Measurements from ENCODE around the gene ANKRD27.

Gene ANKRD27

GRCh38 chr19:32691291-32691951, 16.4 kb upstream of the ANKRD27 start, which contains the start of gene NUDT19:
TSS of gene NUDT19 (plus strand) at chr19:32691821. CDS start at chr19:32691961, 140 bp downstream.
- peak; percentile 81 for DNase-seq (ENCODE audit: insufficient read length, low spot score)
- no peak for FAIRE-seq

- DNase-seq (ENCODE audit: insufficient read length, low spot score) (no peak), FAIRE-seq (no peak)
These were observed 13.3 kb upstream of the ANKRD27 start for GRCh38 chr19:32688311-32688710.

DNA sequence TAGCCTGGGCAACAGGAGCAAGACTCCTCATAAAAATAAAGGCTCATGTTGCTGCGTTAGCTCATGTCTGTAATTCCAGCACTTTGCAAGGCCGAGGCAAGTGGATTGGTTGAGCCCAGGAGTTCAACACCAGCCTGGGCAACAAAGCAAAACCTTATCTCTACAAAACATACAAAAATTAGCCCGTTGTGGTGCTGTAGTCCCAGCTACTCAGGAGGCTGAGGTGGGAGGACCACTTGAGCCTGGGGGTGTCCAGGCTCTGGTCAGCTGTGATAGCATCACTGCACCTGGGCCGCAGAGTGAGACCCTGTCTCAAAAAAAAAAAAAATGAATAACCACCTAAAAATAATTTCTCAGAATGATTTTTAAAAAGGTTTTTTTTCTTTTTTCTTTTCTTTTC, 12.7 kb upstream of the ANKRD27 start:
- FAIRE-seq (no peak), DNase-seq (ENCODE audit: insufficient read length, low spot score) (no peak)

DNA sequence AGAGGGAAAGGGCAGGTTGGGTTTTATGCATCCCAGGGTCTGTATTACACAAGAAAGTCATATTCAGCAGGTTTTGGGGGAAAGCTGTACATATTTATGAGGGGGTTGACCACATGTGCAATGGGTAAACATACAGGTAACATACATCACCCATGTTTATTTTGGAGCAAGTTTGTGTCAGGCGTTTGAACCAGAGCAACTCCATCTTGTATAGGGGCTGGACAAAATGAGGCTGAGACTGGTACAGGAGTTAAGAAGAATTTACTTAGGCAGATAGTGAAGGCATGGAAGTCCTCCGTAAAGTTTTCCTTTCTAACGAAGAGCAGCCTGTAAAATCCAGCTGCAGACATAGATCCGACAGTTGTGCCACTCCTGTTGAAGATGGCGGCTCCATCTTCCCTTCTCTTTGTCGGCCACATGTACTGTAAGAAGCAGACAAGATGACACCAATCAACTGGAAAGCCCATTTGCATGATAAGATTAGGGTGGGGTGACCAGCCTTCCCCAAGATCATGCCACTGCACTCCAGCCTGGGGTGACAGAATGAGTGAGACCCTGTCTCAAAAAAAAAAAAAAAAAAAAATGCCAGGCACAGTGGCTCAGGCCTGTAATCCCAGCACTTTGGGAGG, 12.0 kb upstream of the ANKRD27 start:
- no peak for FAIRE-seq
- no peak for DNase-seq (ENCODE audit: insufficient read length, low spot score)

DNA sequence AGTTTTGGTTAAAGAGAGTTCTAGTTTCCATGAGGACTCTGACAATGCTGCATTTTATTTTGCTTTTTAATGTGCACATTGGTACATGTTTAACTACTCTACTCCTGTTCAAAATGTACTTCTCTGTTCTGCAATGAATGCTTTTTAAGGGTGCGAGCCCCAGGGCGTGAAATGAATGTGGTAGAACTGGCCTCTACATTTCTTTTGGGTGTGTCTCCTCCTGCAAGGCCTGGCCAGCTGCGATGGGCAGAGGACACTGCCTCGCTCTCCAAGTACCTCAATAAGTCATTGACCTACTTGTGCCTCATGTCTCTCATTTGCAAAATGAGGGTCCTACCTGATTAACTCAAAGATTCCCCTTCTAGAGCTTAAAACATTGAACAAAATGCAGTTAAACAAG, 7.3 kb upstream of the ANKRD27 start:
- FAIRE-seq = no peak
- DNase-seq (ENCODE audit: insufficient read length, low spot score) = no peak

GRCh38 chr19:32680986-32681385, 6.0 kb upstream of the ANKRD27 start:
- no peak for FAIRE-seq
- DNase-seq (ENCODE audit: insufficient read length, low spot score) = no peak

DNA sequence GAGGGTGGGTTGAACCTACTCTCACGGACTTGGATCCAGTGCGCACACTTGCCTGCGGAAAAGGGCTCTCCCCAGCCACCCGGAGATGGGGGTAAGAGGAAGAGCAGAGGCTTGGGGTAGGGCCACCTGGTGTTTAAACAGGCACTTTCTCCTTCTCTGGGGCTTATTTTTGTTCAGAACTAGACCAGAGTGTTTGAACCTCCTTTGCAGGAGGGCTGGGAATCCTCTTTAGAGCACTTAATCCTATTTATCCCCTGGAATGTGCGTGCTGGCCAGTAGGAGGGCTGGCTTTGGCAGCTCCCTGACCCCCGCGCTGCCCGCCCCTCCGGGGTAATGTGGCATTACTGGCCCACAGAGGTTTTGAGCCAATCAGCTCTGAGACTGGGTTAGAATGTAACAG, 2.7 kb upstream of the ANKRD27 start:
- no peak for FAIRE-seq

GRCh38 chr19:32676895-32677359, 1.9 kb upstream of the ANKRD27 start:
- DNase-seq (ENCODE audit: insufficient read length, low spot score) (no peak), FAIRE-seq (no peak)

More for the DNA sequence above, 2.7 kb upstream of the ANKRD27 start:
- no peak for DNase-seq (ENCODE audit: insufficient read length, low spot score)

DNA sequence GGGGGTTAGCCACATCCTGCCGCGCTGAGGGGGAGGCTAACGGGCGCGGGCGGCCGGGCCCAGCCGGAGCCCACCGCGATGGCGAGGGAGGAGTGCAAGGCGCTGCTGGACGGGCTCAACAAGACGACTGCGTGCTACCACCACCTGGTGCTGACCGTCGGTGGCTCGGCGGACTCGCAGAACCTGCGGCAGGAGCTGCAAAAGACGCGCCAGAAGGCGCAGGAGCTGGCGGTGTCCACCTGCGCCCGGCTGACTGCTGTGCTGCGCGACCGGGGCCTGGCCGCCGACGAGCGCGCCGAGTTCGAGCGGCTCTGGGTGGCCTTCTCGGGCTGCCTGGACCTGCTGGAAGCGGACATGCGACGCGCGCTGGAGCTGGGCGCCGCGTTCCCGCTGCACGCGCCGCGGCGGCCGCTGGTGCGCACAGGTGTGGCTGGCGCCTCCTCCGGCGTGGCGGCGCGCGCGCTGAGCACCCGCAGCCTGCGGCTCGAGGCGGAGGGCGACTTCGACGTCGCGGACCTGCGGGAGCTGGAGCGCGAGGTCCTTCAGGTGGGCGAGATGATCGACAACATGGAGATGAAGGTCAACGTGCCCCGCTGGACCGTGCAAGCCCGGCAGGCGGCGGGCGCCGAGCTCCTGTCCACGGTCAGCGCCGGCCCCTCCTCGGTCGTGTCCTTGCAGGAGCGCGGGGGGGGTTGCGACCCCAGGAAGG, 1.4 kb upstream of the ANKRD27 start:
- no peak for DNase-seq (ENCODE audit: insufficient read length, low spot score)

DNA sequence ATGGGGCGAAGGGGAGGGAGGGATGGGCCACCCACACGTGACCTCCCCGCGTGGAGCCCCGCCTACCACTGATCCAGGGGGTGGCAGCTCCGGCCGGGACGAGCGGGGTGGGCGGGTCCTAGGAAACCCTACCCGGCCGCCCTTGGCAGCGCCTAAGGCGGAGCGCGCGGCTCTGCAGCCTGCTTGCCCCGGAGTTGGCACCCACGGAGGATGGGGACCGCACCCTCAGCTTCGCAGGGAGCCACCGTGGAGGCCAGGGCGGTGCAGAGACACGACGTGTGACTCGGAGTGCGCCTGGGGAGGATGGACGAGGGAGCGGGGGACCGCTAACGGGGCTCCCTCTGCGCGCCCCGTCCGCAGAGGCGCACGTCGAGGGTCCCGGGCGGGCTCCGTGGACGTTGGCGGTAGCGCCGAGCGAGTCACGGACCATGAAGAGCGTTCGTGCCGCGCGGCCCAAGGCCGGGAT, 773 bp upstream of the ANKRD27 start, which contains the start of gene RGS9BP:
Gene RGS9BP, plus strand, starts transcription at position 129 of the 466 bp plus-strand sequence. CDS start 416 bp downstream, outside the sequence.
- FAIRE-seq (no peak), DNase-seq (ENCODE audit: insufficient read length, low spot score) (peak; percentile 43)

More for the DNA sequence above, 1.4 kb upstream of the ANKRD27 start:
- FAIRE-seq = no peak

DNA sequence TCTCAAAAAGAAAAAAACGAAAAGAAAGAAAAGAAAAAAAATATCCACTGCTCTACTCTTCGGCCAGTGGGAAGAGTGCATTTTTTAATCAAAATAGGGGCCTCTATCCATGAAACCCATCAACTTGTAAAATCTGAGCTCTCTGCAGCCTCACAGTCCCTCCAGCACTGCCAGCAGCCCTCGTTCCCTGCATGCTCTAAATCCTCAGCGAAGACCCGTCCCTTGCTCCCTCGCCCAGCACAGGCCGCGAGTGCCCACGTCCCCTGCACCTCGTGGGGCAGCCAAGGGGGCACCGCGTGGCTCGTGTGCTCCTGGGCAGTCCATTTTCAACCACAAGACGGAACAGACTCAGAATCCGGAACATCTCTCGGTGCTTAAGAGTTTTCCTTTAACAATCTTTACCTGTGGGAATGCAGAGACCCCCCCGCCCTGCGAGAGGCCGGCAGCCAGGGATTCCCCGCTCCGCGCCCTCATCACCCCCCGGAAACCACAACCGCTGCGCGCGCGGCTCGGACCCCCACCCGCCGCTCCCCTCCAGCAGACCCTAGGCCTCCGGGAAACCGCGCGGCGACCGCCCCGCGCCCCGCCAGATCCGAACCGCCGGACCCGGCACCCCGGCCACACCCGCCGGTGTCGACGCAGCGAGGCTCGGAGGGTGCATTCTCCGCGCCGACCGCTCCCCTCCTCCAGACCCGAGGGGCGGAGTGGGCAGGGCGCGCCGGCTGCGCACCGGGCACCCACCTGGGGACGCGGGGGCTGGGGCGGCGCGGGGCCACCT, 638 bp downstream of the ANKRD27 start:
- DNase-seq (ENCODE audit: insufficient read length, low spot score) = no peak
- no peak for FAIRE-seq

- DNase-seq (ENCODE audit: insufficient read length, low spot score) (no peak), FAIRE-seq (no peak)
These were observed 1.4 kb downstream of the ANKRD27 start for GRCh38 chr19:32673573-32673972.

DNA sequence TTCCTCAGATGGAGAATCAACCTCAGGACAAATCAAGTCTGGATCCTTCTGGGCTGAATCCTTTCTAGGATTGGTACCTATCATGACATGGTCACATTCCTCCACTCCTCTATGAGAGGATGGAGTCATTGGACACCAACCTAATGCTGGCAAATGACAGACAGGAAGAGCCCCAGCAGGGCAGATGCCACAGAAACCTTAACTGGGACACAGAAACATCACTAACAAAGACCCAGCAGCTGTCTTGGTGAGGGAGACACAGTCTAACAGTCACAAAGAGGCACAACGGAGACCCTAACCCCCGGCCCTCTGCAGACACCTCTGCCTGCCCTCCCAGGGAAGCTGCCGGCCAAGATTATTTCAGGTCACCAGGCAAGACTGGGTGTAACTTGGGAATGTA, 2.1 kb downstream of the ANKRD27 start:
- DNase-seq (ENCODE audit: insufficient read length, low spot score) = no peak
- FAIRE-seq = no peak

GRCh38 chr19:32671883-32672593, 2.9 kb downstream of the ANKRD27 start:
- no peak for FAIRE-seq
- no peak for DNase-seq (ENCODE audit: insufficient read length, low spot score)

GRCh38 chr19:32669310-32669709, 5.7 kb downstream of the ANKRD27 start:
- no peak for FAIRE-seq

DNA sequence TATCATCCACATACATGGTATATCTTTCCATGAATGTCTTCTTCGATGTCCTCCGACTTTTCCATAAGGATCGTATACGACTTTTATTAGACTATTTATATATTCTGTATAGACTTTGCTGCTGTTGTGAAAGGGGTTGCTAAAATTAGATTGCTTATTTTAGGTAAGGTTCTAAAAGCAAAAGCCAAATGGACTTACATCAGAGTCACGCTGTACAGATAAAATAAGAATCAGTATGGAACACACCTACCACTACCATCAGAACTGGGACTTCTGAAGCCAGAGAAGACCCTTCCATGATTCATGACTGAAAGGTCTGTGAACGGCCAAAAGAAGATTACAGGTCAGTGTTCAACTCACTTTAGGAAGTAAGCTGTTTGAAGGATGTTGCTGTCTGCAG, 8.9 kb downstream of the ANKRD27 start:
- FAIRE-seq (no peak), DNase-seq (ENCODE audit: insufficient read length, low spot score) (no peak)

More at GRCh38 chr19:32669310-32669709, 5.7 kb downstream of the ANKRD27 start:
- no peak for DNase-seq (ENCODE audit: insufficient read length, low spot score)

GRCh38 chr19:32662186-32662585, 12.8 kb downstream of the ANKRD27 start:
- DNase-seq (ENCODE audit: insufficient read length, low spot score) (no peak), FAIRE-seq (no peak)

GRCh38 chr19:32661318-32661717, 13.7 kb downstream of the ANKRD27 start:
- DNase-seq (ENCODE audit: insufficient read length, low spot score) (no peak), FAIRE-seq (no peak)

- DNase-seq (ENCODE audit: insufficient read length, low spot score) = no peak
- FAIRE-seq = no peak
These were observed 16.5 kb downstream of the ANKRD27 start for GRCh38 chr19:32658527-32658926.

- no peak for FAIRE-seq
- no peak for DNase-seq (ENCODE audit: insufficient read length, low spot score)
These were observed 16.9 kb downstream of the ANKRD27 start for GRCh38 chr19:32658075-32658474.
